Fibroblast of skin of scalp (primary cell): Measurements from ENCODE around the gene NOCT.
"Not testable (repeated sequence)": the region's sequence is repeated elsewhere in the genome, so short reads cannot be mapped to it uniquely, and the experiment has no call there.

Source experiments
- DNase-seq: peaks from one replicate; pipeline ENCODE4 v3.0.0-alpha.2; 2013

Gene NOCT

DNA sequence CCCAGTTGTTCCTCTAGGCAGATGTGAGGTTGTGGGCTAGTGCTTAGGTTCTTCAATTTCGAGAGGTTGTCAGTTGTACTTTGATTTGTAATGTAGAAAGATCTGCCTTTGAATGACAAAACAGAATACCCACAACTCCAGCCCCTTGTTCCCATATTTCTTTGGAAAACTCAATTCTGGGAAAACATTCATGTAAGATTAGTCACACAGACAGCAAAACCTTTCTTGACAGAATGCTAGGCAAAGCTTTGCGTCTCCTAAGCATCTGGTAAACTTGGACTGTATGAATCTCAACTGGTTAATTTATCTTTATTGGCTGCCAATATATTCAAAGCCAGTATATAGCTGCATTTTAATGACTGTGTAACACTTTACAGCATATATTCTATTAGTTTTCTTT is 34.9 kb downstream of the NOCT start:
- DNase-seq: peak; percentile 67

DNA sequence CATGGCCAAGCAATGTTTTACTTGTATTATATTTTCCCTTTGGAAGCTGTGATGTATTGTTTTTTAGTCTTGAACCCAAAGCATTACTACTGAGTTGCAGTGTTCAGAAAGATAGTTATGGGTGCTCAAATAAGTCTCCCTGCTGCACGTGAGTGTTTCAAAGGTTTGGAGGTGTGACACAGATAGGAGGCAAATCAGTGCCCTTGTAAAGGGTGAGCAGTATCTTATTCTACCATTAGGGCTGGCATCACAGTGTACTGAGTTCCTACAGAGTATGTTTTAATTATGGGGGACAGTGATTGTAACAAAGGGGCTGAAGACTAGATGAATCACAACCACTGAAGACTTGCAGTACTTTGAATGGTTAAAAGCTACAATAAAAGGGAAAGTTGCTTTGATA is 38.3 kb downstream of the NOCT start:
- DNase-seq: no peak

DNA sequence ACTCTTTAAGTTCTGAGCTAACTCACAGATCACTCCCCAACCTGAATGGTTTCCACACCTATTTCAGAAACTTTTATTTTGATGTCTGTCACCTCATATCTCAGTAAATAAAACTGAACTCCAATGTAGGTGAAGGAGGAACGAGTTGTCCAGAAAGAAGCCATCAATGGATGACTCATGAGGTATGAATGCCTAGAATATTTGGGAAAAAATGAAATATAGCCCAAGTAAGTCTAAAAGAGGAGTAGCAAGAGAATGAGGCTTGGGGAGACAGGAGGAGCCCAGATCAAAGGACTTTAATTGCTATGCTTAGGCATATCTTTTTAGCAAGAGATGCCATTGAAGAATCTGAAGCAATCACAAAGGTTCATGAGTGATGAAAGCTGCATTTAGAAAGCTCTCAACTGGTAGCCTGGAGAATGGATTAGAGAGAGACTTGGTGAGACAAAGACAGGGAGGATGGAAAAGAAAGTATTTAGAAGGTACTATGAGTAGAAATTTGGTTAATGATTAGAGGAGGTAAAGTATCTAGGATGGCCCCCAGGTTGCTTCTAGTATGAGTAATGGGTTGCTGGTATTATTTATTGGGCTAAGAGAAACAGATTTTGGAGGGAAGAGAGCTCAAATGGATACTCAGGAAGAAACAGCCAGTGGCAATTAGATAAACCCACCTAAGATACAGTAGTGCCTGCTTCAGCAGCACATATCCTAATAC is 39.4 kb downstream of the NOCT start:
- peak; percentile 34 for DNase-seq

DNA sequence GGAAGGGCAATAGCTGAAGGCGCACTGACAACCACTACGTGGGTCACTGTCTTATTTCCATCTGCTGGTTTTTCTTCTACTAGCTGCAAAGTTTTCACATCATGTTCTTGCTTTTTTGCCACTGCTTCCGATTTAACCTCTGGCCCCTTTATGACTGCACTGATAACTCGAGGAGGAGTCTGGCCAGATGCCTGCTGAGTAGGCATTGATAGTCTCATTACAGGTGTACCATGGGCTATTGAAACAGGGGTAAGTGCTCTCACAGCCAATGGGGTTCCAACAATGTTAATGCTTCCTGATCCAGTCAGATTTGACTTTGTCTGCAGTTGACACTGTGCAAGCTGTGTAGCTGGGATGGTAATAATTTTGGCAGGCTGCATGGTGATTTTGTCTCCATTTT is 43.4 kb downstream of the NOCT start:
- not testable (repeated sequence) for DNase-seq

DNA sequence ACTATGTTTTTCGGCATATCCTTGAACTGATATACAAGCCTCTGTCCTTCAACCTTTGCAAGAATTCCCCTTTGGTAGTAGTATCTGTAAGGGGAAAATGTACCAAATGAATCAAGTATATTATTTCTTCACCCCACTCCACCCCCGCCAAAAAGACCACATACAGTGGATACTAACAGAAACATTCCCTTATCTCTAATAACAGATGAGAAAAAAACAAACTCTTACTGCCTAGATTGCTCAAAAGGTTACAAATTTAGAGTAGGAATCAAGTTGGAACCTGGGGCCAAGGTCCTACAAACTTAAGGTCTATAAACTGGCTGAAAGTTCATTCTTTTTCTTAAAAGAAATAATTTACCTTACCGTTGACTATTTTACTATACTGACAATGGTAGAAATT is 45.0 kb downstream of the NOCT start:
- no peak for DNase-seq

DNA sequence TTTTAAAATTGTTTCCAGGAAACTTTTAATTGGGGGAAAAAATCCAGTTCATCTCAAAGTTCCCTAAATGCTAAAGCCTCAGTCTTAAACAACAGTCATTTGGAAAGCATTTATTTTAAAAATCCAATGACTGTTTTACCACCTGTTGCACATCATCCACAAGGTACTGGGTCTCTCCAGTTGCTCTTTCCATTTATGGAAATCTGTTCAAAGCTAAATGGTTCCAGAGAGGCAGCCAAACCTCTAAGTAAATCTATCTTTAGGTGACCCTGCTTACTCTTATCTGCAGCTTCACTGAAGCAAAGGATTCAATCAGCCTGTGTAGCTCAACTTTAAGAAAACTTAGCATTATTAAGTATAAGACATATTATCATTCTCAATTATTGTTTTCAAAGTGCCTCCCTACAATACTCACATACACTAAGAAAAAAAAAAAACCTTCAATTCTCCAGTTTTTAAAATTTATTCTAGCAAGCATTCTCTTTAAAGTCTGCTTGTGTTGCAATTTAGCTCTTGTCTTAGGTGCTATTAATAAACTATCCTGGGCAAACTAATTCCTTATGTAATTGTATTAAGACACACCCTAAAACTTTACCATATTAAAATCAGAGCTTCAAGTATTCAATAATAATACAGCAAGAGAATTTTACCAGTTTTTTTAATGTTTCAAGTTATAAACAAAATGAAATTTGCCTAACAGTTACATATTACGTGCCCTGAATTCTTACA is 60.6 kb downstream of the NOCT start:
- no peak for DNase-seq

DNA sequence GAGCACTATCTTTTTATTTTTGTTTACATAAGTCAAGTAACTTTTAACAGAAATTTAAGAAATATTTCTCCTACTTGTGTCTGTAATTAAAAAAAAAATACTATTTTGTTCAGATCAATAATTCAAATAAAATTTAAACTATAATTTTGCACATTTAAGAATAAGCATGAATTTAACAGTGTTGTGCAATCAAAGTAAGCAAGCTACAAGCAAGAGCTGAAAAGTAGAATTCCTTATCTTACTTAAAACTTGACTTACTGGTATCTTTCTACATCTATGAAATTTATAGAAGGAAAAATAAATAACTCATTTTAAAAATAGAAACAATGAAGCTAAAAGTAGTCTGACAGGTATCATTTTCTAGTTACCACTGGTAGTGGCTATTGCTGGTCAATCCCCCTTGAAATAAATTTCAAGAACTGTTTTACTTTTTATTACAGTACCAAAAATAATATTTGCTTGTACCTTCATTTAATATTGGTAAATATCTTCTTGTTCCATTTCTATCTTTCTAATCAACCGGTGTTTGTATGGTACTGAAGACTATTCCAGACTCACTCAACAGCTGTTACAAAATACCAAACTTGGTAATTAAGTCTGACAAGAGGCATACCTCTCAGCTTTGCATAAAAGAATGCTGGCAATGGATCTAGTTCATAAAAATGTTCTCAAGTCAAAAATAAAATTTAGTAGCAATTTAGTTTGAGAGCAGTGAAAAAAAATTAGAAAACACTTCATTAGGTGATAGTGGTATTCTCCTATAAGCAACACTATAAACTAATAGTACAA is 62.2 kb downstream of the NOCT start:
- no peak for DNase-seq

DNA sequence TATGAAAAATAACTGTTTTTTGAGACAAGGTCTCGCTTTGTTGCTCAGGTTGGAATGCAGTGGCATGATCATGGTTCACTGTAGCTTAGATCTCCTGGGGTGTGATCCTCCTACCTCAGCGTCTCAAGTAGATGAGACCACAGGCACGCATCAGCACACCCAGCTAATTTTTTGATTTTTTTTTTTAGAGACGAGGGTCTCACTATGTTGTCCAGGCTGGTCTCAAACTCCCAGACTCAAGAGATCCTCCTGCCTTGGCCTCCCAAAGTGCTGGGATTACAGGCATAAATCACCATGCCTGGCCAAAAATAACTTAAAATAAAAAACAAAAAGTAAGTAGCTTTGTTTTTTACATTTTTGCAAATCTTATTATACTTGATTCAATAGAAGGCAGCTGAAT is 63.3 kb downstream of the NOCT start:
- no peak for DNase-seq

DNA sequence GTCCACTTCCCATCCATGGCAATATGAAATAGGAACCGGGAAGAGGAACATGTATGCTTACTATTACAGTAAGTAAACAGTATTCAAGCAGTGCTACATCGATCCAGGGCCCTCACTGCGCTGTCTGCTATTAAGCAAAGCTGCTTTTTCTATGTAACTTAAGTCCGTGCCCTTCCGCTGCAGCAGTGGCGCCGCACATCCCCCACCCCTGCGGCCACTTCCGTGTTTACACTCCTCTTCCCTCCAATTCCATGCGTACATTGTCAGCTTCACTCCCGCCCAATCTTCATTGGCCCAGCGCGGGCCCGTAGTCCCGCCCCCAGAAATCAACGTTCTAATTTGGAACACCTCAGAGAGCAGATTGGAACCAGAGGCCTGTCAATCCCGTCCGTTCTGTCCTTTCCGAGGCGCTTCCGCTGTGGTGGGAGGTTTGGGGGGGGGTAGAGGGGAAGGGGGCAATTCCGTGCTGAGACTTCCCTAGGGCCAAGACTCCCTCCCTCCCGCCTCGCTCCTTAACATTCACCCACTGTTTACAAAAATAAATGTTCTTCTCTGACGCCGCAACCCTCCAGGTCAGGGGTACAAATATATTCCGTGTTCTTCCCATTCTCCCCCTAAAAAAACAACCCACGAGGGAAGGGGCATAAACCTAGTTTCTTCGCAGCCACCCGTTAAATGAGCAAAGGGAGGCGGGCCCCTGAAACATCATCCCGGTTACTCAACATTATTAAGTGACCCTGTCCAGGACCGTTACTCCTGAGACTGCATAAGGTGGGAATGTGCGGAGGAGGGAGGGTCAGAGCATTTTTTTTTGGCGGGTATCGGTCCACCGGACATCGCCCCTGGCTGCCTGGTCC is 67.4 kb downstream of the NOCT start:
- peak; percentile 98 for DNase-seq

DNA sequence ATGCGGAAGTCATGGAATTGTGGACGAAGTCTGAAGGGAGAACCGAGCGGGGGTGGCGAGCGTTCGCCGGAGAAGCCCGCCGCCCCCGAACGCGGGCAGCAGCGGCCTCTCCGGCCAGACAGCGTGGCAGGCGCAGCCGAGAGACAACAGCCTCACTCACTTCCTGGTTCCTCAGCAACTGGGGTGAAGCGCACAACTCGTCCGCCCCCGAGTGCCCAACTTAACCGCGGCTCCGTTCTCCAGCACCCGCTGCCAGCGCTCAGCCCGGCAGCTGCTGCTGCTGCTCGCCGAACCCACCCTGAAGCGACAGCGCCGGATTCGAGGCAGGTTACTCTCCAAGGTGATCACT is 68.0 kb downstream of the NOCT start:
- peak; percentile 61 for DNase-seq

DNA sequence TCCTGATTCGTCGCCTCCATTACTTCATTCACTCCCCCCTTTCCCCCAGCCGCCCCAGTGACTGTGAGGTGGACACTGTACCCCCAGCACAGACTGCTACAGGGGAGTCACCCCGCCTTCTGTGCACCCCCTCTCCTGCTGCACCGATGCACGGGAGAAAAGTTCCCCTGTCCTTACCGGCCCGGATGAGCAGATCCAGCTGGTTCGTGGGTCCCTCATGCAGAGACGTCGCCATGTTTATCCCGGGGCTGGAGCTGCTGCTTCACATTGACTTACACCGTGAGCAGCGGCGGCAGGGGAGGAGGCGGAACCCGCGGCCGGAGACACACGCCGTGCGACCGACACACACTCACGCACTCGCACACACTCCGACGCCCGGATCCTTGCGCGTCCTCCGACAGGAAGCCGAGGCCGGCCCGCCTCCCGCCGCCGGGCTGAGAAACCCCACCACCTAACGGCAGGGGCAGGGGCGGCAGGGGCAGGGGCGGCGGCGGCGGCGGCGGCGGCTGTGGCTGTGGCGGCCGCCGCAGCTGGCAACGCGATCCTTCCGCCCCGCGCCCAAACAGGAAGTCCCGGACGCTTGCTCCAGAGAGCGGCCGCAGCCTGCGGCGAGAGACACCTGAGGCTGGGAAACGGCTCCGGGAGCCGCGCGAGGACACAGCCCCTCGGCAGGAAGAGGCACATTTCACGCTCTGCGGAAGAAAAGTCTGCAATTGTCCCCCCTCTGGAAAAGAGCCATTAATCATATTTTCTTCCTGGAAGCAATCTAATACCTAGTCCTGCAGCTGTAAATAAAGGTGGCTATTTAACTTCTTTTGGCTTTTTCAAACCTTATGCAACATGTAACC is 68.6 kb downstream of the NOCT start:
- peak; percentile 94 for DNase-seq

DNA sequence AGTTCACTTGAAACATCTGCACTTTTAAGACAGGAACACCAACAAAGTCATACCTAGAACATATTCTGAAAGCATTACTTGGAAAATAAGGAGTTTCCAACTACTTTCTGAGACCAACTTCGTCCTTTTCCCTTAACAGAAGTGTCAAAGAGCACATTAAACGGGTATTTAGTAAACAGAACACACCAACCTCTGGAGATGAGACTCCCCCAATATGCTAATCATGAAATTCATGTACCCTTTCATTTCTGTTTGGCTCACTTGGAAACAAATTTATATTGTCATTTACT is 69.2 kb downstream of the NOCT start:
- no peak for DNase-seq

DNA sequence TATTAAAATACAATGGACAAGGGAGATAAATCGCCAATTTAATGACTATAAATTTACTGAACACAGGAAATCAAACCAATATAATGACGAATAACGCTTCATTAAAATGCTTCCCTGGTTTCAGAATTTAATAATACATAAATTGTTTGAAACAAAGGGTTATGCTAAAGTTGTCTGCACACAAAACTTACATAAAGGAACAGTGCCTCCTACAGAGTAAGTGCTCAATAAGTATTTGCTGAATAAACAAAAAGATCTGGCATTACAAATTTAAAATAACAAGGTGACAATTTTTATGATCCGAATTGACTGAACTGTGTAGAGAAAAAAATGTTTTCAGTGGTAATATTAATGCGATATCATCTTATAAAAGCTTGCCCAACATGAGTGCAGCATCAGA is 69.6 kb downstream of the NOCT start:
- DNase-seq: peak; percentile 22

DNA sequence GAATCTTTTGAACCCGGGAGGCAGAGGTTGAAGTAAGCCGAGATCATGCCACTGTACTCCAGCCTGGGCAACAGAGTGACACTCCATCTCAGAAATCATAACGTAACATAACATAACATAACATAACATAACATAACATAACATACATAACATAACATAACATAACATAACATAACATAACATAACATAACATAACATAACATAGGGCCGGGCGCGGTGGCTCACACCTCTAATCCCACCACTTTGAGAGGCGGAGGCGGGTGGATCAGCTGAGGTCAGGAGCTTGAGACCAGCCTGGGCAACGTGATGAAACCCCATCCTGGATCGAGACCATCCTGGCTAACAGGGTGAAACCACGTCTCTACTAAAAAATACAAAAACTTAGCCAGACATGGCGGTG is 76.7 kb downstream of the NOCT start:
- DNase-seq: no peak
